ENCODE measurements around the gene PIGZ. TPM values are rescaled to one million over a fixed set of nuclear protein-coding genes. Genes with fewer than 3 reads are reported as not detected.

Gene PIGZ
- total RNA-seq, 1 donor from 2014 or later, result 1.8 TPM

DNA sequence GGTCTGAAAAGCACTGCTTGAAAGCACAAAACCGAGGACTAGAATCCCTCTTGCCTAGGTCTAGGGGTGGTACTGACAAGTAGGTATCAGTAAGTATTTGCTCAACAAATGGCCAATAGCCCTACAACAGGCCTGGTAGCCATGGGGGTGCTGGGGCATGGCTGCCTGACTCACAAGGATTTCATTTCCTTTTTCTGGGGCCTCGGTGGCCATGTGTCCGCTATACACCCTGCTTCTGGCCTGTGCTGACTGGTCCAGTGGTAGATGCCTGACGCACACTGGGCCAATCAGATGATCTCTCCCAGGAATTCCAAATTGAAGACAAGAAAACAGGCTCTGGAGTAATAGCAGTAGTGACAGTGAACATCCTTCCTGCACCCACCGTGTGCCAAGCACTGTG is 31.6 kb upstream of the PIGZ start:
- Mint-ChIP-seq H3K4me3 (no peak overlapping the region), H3K9me3 (no peaks in the 10 kb centered on the region), H3K36me3 (ENCODE audit: low read depth) (peaks cover 1% of the 10 kb centered on the region), H3K4me1 (peaks cover 11% of the 10 kb centered on the region), H3K27me3 (peaks cover 4% of the 10 kb centered on the region), H3K27ac (peak overlapping the region; percentile 18)
- TF ChIP-seq, protein P1, sequence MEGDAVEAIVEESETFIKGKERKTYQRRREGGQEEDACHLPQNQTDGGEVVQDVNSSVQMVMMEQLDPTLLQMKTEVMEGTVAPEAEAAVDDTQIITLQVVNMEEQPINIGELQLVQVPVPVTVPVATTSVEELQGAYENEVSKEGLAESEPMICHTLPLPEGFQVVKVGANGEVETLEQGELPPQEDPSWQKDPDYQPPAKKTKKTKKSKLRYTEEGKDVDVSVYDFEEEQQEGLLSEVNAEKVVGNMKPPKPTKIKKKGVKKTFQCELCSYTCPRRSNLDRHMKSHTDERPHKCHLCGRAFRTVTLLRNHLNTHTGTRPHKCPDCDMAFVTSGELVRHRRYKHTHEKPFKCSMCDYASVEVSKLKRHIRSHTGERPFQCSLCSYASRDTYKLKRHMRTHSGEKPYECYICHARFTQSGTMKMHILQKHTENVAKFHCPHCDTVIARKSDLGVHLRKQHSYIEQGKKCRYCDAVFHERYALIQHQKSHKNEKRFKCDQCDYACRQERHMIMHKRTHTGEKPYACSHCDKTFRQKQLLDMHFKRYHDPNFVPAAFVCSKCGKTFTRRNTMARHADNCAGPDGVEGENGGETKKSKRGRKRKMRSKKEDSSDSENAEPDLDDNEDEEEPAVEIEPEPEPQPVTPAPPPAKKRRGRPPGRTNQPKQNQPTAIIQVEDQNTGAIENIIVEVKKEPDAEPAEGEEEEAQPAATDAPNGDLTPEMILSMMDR (IDR thresholded peaks at IDR 0.05), result no peak
- intact Hi-C loops (cut with micrococcal nuclease), result no loop called here
- CTCF ChIA-PET, result interaction anchor here (1.0 to 5.8 kb wide), 2 partner anchors 30 to 187 kb away, joined by 3 to 78 read pairs; partner anchors contain the start of gene MELTF
- no peak for DNase-seq
- ATAC-seq (ENCODE audit: low read depth), result no peak
- POLR2A ChIA-PET, result interaction anchor here (0.6 kb wide), 1 partner anchor 126 kb away, joined by 5 read pairs; no protein-coding TSS in a partner anchor

DNA sequence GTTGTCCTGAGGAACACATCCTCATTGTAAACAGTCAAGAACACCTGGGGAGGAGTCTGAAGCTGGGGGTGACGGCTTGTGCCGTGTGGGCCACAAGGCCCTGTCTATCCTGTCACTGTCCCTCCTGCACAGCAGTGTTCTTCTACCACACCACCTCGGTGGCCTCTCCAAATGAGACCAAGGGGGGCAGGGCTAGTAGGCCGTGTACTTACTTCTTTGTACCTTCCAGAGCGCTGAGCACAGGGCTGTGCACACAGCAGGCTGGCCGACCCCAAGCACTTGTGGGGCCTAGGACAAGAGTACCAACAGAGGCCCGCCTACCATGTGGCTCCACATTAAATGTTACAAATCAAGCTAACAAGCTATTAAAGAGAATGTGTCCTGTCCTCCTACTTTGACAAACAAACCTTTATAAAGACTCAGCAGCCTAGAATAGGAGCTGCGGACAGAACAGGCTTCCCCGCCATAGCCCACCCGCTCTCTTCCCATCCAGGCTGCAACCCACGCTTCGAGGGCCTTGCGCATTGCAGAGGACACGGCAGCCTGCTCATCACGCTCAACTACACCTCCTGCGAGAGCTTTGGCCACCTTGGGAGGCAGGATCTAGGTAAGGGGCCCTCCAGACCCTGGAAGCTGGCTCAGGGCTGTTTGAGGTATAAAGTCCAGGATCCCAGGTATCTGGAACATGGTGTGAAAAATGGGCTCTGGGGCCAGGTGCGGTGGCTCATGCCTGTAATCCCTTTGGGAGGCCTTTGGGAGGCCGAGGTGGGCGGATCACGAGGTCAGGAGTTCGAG is 30.5 kb upstream of the PIGZ start:
- ChIA-PET CTCF (interaction anchor here (0.9 to 1.1 kb wide), 2 partner anchors 31 kb away, joined by 3 to 5 read pairs; no protein-coding TSS in a partner anchor), POLR2A (interaction anchor here (0.7 to 1.3 kb wide), 2 partner anchors 30 to 567 kb away, joined by 4 to 5 read pairs; partner anchors contain the start of genes MELTF and UBXN7)
- no peaks in the 10 kb centered on the region for H3K9me3 Mint-ChIP-seq
- no peak overlapping the region for H3K27ac Mint-ChIP-seq
- H3K4me1 Mint-ChIP-seq, result peaks cover 7% of the 10 kb centered on the region
- H3K36me3 Mint-ChIP-seq (ENCODE audit: low read depth), result peaks cover 1% of the 10 kb centered on the region
- H3K4me3 Mint-ChIP-seq, result no peak overlapping the region
- DNase-seq (no peak), ATAC-seq (ENCODE audit: low read depth) (no peak)
- TF ChIP-seq, protein P1 (IDR thresholded peaks at IDR 0.05), result no peak
- H3K27me3 Mint-ChIP-seq, result no peaks in the 10 kb centered on the region
- intact Hi-C loops (cut with micrococcal nuclease), result no loop called here

DNA sequence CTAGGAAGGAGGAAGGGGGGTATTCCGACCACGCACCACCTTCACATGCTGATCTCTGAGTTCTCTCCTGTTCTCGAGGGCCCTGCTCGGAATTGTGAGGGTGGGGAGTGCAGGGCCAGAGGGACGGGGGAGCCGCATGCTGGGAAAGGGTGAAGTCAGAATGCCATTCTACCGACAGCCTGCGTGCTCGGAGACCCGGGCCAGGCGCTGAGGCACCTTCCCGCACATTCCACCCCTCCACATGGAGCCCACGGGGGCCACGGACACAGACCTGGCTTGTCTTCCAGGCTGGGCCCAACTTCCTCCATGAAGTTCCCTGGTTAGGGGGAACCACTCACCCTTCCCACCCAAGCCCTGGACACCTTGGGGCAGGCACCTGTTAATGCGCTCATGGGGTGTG is 28.7 kb upstream of the PIGZ start:
- POLR2A ChIA-PET, result no interaction called here
- Mint-ChIP-seq H3K27ac (no peak overlapping the region), H3K36me3 (ENCODE audit: low read depth) (no peaks in the 10 kb centered on the region), H3K4me1 (peaks cover 2% of the 10 kb centered on the region), H3K27me3 (no peaks in the 10 kb centered on the region), H3K4me3 (no peak overlapping the region), H3K9me3 (no peaks in the 10 kb centered on the region)
- CTCF ChIA-PET, result no interaction called here
- no peak for ATAC-seq (ENCODE audit: low read depth)
- DNase-seq, result no peak
- TF ChIP-seq, protein P1 (IDR thresholded peaks at IDR 0.05), result no peak
- intact Hi-C loops (cut with micrococcal nuclease), result no loop called here

DNA sequence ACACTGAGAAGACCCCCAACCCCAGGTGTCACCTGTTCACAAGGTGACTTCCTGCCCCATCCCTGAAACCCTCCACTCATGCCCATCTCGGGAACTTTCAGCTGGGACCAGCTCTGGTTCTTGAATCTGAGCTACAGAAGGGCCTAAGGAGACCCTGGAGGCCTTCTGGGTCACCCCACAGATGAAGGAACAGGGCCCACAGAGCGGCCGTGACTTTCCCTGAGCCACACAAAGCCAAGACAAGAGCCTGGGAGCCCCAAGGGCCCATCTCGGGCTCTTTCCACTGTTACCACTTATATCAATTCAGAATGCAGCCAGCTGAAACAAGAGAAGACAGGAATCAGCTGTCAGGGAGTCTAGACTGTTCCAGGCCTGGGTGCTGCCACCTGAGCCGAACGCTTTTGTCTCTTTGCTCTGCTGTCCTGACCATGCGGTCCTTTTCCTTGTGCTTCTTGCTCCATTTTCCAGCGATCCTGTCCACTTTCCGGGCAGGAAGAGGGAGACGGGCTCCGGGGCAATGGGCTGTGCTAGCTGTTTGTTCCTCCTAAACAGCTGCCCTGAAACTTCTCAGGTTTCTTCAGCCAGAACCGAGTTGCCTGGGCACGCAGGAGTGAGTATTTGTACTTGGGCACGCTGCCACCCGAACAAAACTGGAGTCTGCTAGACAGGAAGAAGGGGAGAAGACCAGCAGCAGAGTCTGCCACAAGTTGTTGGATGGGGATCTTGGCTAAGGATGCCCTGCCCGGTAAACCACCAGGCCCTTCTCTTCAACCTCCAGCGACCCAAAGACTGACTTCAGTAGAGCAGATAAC is 28.0 kb upstream of the PIGZ start:
- Mint-ChIP-seq H3K27me3 (no peaks in the 10 kb centered on the region), H3K4me1 (peaks cover under 1% of the 10 kb centered on the region), H3K4me3 (no peak overlapping the region), H3K36me3 (ENCODE audit: low read depth) (no peaks in the 10 kb centered on the region), H3K9me3 (no peaks in the 10 kb centered on the region), H3K27ac (no peak overlapping the region)
- CTCF ChIA-PET, result no interaction called here
- intact Hi-C loops (cut with micrococcal nuclease), result no loop called here
- POLR2A ChIA-PET, result no interaction called here
- DNase-seq (no peak), ATAC-seq (ENCODE audit: low read depth) (no peak)
- TF ChIP-seq, protein P1 (IDR thresholded peaks at IDR 0.05), result no peak
